Measurements from ENCODE around the gene SCD5.

- TF ChIP-seq CTCF (IDR thresholded peaks at IDR 0.05) = no peak
- TF ChIP-seq EZH2 (IDR thresholded peaks at IDR 0.05; ENCODE audit: borderline replicate concordance, insufficient read depth, low read depth, low read length, poor library complexity, severe bottlenecking) = no peak
Measured at GRCh38 chr4:82638479-82638878, 160.1 kb downstream of the SCD5 start.

Measured in B cell (primary cell).